ENCODE results near the gene KIF5A.
A peak's percentile ranks its signal among the peaks of the same experiment; 100 is the strongest.

The KIF5A gene

DNA sequence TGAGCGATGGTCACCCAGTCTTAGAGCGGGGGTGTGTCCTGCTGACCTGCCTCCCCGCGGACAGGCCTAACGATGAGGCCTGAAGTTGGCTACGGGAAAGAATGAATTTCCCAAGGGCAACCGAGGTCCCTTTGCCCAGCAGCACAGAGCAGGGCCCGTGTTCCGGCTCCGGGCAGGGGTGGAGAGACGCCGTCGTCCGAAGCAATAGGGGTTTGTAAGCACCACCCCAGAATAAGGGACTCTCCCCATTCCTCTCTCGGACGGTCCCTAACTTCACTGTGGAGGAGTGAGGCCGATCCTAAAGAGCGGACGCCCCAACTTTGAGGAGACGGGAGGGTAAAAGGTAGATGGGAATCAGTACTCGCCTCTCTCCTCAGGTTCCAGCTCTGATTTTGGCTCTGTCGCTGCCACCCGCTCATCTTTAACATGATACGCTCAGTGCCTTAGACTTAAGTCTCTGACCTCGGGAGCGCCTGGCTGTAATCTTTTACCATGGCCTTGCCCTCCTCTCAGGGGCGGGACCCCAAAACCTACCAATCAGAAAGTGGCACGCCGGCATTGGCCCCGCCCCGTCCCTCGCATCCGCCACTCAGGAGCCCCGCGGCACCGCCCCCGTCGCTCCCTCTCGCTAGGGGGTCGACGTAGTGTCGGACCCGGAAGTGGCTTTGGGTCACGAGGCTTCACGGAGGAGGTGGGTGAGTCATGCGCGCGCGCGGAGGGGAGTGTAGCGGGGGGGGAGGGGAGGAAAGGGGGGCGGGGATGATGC, 29.6 kb upstream of the KIF5A start, which contains the start of gene DDIT3:
Gene DDIT3, minus strand, starts transcription at position 462 of the 766 bp plus-strand sequence. CDS start 3,108 bp downstream, outside the sequence.
- peak; percentile 99 for DNase-seq (ENCODE audit: low spot score)

DNA sequence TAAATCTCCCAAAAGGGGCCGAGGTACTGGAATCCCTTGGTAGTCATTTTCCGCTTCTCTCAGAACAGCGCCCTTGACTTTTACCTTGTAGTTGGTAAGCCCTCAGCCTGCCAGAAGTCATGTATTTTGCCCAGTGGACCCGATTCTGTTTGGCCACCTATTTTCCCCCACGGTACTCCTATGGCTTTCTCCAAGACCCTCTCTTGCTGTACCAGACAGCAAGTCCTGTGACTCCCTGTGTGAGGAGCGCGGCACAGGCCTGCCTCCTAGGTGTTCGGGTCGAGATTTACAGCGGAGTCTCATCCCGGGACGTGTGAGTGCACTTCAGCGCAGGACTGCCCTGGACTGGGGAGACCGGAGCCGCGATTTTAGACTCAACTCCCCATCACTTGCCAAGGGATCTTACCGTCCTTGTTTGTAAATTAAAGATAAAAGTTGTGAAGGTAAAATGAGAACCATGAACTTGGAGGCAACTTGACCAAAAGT, 28.3 kb upstream of the KIF5A start:
- no peak for DNase-seq (ENCODE audit: low spot score)

- peak; percentile 95 for DNase-seq (ENCODE audit: low spot score)
Measured at GRCh38 chr12:57522011-57522886, 27.6 kb upstream of the KIF5A start, which contains the start of gene MBD6. Gene MBD6 (plus strand): TSS chr12:57522824. CDS start chr12:57524304, 1,480 bp downstream.

DNA sequence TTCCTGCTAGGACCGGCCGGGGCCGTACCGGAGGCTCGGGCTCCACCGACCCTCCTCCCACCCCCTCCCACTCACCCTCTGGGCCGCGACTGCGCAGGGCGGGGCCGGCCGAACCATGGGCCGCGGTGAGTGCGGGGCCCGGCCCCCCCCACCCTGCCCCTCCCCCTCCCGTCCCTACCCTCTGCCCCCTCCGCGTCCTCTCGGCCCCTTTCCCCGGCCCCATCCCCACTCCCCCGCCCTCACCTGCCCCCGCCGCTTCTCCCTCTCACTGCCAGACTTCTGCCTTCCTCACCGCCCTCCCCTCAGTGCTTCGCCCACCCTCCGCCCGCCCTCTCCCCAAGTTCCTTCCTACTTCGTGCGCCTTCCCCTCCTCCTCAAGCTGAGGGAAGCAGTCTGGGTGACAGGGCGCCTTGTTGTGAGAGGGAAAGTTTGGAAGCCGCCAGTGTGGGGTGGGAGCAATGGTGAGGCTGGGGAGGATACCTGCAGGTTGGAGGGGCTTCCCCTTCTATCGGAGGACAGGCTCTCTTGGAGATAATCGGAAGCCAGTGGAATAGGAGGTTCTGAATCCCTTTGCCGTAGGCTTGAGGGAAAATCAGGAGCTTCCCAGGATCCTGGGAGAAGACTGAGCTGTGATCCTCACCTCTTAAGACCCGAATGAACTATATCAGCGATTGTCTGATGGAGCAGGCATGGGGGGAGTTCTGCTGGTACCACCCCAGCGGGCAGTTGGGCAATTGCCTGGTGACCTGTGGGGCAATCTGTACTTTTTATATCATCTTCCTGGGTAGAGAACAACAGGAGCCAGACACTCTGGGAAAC, 26.7 kb upstream of the KIF5A start:
- peak; percentile 53 for DNase-seq (ENCODE audit: low spot score)

- peak; percentile 40 for DNase-seq (ENCODE audit: low spot score)
Measured at GRCh38 chr12:57523706-57524614, 25.9 kb upstream of the KIF5A start.

- DNase-seq (ENCODE audit: low spot score) = no peak
Measured at GRCh38 chr12:57524814-57525614, 24.8 kb upstream of the KIF5A start.

DNA sequence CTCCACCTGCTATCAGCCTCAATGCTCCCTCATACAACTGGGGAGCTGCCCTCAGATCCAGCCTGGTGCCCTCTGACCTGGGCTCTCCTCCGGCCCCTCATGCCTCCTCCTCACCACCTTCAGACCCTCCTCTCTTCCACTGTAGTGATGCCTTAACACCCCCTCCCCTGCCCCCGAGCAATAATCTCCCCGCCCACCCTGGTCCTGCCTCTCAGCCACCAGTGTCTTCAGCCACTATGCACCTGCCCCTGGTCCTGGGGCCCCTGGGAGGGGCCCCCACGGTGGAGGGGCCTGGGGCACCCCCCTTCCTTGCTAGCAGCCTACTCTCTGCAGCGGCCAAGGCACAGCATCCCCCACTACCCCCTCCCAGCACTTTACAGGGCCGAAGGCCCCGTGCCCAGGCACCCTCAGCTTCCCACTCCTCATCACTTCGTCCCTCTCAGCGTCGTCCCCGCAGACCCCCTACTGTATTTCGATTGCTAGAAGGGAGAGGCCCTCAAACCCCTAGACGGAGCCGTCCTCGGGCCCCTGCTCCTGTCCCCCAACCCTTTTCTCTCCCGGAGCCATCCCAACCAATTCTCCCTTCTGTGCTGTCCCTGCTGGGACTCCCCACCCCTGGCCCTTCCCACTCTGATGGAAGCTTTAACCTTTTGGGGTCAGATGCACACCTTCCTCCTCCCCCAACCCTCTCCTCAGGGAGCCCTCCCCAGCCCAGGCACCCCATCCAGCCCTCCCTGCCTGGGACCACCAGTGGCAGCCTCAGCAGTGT, 24.0 kb upstream of the KIF5A start:
- DNase-seq (ENCODE audit: low spot score) = no peak

DNA sequence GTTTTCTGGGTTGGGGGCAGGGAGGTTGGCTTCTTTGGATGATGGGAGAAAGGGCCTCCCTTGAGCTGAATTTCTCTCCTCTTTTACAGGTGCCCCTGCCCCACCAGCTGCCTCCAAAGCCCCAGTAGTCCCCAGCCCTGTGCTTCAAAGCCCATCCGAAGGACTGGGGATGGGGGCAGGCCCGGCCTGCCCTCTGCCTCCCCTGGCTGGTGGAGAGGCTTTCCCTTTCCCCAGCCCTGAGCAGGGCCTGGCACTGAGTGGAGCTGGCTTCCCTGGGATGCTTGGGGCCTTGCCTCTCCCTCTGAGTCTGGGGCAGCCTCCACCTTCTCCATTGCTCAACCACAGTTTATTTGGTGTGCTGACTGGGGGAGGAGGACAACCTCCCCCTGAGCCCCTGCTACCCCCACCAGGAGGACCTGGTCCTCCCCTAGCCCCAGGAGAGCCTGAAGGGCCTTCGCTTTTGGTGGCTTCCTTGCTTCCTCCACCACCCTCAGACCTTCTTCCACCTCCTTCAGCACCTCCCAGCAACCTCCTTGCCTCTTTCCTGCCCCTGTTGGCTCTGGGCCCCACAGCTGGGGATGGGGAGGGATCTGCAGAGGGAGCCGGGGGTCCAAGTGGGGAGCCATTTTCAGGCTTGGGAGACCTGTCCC, 23.2 kb upstream of the KIF5A start:
- DNase-seq (ENCODE audit: low spot score) = no peak

- DNase-seq (ENCODE audit: low spot score) = no peak
Measured at GRCh38 chr12:57527184-57527583, 22.7 kb upstream of the KIF5A start.

DNA sequence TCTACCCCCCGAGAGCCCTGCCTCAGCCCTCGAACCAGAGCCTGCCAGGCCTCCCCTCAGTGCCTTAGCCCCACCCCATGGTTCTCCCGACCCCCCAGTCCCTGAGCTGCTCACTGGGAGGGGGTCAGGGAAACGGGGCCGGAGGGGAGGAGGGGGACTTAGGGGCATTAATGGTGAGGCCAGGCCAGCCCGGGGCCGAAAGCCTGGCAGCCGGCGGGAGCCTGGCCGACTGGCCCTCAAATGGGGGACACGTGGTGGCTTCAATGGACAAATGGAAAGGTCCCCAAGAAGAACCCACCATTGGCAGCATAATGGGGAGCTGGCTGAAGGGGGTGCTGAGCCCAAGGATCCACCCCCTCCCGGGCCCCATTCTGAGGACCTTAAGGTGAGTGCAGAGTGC, 21.7 kb upstream of the KIF5A start:
- DNase-seq (ENCODE audit: low spot score) = no peak

GRCh38 chr12:57528831-57529555, 20.9 kb upstream of the KIF5A start:
- DNase-seq (ENCODE audit: low spot score) = no peak

- no peak for DNase-seq (ENCODE audit: low spot score)
Measured at GRCh38 chr12:57529831-57530230, 20.0 kb upstream of the KIF5A start.

DNA sequence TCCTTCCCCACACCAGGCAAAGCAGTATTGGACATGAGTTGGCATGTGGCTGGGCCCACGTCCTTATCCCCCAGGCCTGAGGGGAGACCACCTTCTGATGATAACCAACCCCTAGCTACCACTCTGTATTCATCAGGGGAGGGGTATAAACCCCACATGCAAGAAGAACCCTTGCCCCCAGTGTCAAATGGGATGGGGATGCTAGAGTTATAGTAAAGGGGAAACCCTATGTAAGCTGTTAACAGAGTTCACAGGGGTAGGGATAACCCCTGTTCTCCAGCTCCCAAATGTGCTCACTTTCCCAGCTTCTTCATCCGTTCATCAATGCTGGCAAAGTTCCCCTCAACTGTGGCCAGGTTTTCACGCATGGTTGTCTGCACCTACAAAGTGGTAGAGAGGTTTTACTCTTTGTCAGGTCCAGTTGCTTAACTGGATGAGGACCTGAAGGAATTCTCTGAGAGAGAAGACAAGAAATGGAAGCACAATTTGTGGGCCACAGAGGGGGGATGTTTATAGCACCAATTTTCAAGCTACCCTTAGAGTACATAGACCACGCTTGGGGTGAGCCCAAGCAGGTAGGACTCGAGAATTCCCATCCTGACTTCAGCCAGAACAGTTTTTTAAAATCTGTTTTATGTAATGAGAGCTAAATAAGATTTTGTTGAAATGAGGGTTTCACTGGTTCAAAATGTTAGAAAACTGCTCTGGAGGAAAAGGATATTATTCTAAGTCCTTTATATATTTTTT, 19.3 kb upstream of the KIF5A start:
- no peak for DNase-seq (ENCODE audit: low spot score)

GRCh38 chr12:57531836-57532235, 18.0 kb upstream of the KIF5A start:
- DNase-seq (ENCODE audit: low spot score) = no peak

- DNase-seq (ENCODE audit: low spot score) = no peak
Measured at GRCh38 chr12:57533108-57533507, 16.7 kb upstream of the KIF5A start.

DNA sequence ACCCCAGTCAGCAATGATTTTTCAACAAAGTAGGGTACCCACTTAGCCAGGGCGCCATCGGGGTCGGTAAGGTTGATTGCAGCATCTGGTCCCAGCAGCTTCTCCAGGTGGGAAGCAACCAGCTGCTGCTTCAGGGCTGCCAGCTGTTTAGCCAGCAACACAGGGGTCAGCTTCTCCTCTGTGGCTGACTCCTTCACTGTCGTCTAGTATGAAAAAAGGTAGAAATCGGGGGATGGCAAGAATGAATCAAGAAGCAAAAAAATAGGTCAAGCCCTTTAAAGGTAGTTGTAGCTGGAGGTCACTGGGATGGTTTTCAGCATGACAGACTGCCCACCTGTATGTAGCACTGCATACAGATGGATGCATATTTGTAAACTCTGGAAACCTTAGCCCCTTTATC, 15.6 kb upstream of the KIF5A start:
- no peak for DNase-seq (ENCODE audit: low spot score)

- DNase-seq (ENCODE audit: low spot score) = no peak
Measured at GRCh38 chr12:57534991-57535543, 14.8 kb upstream of the KIF5A start.
